Stomach (tissue), 4 donors: ENCODE results near the gene PPRC1.

Source experiments
- CTCF ChIP-seq, 7 experiments: fragments of 450-650 bp in 4 of 7; fragments of 200-600 bp in 3 of 7; sonication (generic) in 3 of 7; IDR thresholded peaks; one replicate each; pipeline ENCODE4 v1.5.1; 2016 to 2019; ENCODE audit warnings: antibody characterized with exemption in 7 of 7, control low read depth in 2 of 7, mild to moderate bottlenecking in 1 of 7
- POLR2A ChIP-seq, 4 donors: fragments of 450-650 bp; IDR thresholded peaks; one replicate each; pipeline ENCODE4 v1.6.1; 2016; ENCODE audit warnings: antibody characterized with exemption in 4 of 4, control low read depth in 2 of 4, mild to moderate bottlenecking in 1 of 4, moderate library complexity in 1 of 4
- POLR2AphosphoS5 ChIP-seq, 3 donors: sonication (generic); formaldehyde crosslinking; IDR thresholded peaks; one replicate each; pipeline ENCODE4 v1.6.1; 2016; ENCODE audit warnings: antibody characterized with exemption in 3 of 3

DNA sequence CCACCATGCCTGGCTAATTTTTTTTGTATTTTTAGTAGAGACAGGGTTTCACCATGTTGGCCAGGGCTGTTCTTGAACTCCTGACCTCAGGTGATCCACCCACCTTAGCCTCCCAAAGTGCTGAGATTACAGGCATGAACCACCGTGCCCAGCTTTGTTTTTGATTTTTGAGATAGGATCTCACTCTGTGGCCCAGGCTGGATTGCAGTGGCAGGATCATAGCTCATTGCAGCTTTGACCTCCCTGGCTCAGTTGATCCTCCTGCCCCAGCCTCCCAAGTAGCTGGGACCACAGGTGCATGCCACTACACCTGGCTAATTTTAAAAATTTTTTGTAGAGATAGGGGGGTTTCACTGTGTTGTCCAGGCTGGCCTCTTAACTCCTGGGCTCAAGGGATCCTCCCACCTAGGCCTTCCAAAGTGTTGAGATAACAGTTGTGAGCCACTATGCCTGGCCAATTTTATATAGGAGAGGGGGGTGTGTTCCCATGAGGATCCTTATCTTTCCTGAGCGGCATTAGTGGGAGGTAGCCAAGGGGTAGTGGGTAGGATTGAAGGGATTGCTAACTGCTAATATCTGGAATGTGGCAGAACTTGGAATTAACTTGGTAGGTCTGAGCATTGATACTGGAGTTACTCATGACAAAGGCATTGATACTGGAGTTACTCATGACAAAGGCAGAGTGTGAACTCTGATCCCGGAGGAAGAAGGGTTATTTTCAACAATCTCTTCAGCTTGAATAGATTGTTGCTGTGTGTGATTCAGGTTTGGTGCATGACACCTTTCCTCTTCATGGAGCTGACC lies 18.3 kb downstream of the PPRC1 start:
- TF ChIP-seq POLR2AphosphoS5 (IDR thresholded peaks at IDR 0.05) (no peak), CTCF (IDR thresholded peaks at IDR 0.05) (no peak), POLR2A (IDR thresholded peaks at IDR 0.05) (no peak)
